ENCODE measurements around the gene VMAC.

DNA sequence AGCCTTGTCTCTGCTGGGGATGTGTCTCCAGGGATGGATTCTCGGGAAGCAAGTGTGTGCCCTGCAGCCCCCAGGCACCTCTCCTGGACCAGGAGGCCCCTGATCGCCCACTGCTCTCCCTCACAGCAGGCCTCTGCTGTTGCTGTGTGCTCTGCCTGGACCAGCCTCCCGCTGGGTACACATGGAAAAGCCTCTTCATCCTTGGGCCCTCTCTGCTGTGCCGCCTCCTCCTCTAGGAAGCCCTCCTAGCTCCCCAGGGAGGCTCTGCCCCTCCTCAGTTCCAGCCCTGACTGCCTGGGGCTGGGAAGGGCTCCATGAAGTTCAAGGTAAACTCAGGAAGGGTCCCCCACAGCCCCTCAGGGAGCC, 13.1 kb upstream of the VMAC start:
- TF ChIP-seq, protein P1, sequence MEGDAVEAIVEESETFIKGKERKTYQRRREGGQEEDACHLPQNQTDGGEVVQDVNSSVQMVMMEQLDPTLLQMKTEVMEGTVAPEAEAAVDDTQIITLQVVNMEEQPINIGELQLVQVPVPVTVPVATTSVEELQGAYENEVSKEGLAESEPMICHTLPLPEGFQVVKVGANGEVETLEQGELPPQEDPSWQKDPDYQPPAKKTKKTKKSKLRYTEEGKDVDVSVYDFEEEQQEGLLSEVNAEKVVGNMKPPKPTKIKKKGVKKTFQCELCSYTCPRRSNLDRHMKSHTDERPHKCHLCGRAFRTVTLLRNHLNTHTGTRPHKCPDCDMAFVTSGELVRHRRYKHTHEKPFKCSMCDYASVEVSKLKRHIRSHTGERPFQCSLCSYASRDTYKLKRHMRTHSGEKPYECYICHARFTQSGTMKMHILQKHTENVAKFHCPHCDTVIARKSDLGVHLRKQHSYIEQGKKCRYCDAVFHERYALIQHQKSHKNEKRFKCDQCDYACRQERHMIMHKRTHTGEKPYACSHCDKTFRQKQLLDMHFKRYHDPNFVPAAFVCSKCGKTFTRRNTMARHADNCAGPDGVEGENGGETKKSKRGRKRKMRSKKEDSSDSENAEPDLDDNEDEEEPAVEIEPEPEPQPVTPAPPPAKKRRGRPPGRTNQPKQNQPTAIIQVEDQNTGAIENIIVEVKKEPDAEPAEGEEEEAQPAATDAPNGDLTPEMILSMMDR (conservative IDR thresholded peaks at IDR 0.05), result no peak
- no peak for TF ChIP-seq EZH2 (IDR thresholded peaks at IDR 0.05; ENCODE audit: low read depth)
